ENCODE data around the gene NOS1.

DNA sequence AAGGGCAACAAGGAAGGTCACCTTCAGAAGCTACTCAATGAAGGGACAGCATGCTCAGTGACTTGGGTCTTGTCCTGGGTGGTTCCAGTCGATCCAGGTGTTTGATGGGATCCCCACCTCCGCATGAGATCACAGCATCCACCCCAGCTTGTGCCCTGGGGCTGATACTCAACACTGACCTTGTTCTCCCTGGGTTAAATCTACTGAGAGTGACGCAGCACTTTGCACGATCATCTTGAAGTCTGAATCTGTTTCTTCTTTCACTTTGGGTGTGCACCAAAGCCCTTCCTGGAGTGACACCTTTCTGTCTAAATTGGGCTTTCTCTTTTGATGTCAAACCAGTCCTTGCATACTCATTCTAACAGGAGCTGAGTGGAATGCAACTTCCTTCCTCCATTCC lies 13.8 kb downstream of the NOS1 start:
- TF ChIP-seq CTCF (IDR thresholded peaks at IDR 0.05), result no peak
- TF ChIP-seq ZFX (IDR thresholded peaks at IDR 0.05; ENCODE audit: borderline replicate concordance), result no peak

Data from 22Rv1 (cell line).